H1 (cell line): ENCODE measurements around the gene MYPN.

Source experiments
- CTBP2 ChIP-seq: IDR thresholded peaks from 2 replicates; pipeline ENCODE4 v1.7.0; 2011; ENCODE audit warnings: borderline replicate concordance, mild to moderate bottlenecking, moderate library complexity, mixed read lengths, low read length; ENCODE audit not compliant: insufficient read depth, insufficient read length
- NRF1 ChIP-seq: IDR thresholded peaks from 2 replicates; pipeline ENCODE4 v1.6.1; 2011; ENCODE audit warnings: mild to moderate bottlenecking, low read depth, low read length, improper control_type of control experiment
- POLR2A ChIP-seq, 2 experiments: IDR thresholded peaks; 1 replicate in 1 of 2; 2 replicates in 1 of 2; pipeline ENCODE4 v1.6.1; 2011; ENCODE audit warnings: low read depth in 2 of 2, low read length in 2 of 2, mild to moderate bottlenecking in 2 of 2; ENCODE audit errors: control extremely low read depth in 1 of 2
- TAF1 ChIP-seq: IDR thresholded peaks from 2 replicates; pipeline ENCODE4 v1.6.1; 2011; ENCODE audit warnings: mild to moderate bottlenecking, low read depth, low read length
- TF ChIP-seq, protein P1 (sequence below): IDR thresholded peaks from 2 replicates; pipeline ENCODE4 v1.6.1; 2011; ENCODE audit warnings: low read depth, mild to moderate bottlenecking, low read length; ENCODE audit not compliant: insufficient read depth

DNA sequence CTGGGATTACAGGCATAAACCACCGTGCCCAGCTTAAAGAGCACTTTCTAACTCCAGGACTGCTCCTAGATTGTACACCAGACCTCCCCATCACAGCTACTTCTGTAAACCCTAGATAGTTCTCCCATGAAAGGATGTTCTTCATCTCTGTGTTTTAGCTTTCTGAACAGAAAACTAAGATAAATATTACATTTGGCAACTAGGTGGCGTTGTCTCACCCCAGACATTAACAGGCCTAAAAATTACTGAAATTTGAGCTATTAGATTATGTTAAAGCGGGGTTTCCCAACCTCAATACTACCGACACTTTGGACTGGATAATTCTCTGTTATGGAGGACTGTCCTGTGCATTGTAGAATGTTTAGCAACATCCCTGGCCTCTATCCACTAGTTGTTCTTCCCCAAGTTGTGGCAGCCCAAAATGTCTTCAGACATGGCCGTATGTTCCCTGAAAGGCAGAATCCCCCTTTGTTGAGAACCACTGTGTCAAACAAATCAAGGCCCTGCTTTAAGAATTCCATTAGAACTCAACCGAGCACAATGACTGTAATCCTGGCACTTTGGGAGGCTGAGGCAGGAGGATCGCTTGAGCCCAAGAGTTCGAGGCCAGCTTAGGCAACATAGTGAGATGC, 103.5 kb downstream of the MYPN start:
- no peak for TF ChIP-seq POLR2A (IDR thresholded peaks at IDR 0.05; ENCODE audit: control extremely low read depth in 1 of 2, low read depth in 2 of 2, low read length in 2 of 2)
- TF ChIP-seq, protein P1, sequence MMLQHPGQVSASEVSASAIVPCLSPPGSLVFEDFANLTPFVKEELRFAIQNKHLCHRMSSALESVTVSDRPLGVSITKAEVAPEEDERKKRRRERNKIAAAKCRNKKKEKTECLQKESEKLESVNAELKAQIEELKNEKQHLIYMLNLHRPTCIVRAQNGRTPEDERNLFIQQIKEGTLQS: no peak
- no peak for TF ChIP-seq NRF1
- no peak for TF ChIP-seq TAF1
- no peak for TF ChIP-seq CTBP2
